LNCaP clone FGC (cell line): ENCODE results near the gene ECE2.
"Not testable (repeated sequence)": the region's sequence is repeated elsewhere in the genome, so short reads cannot be mapped to it uniquely, and the experiment has no call there.

Experiments used
- DNase-seq: peaks from one replicate; pipeline ENCODE4 v3.0.0-alpha.2; 2011; ENCODE audit warnings: low read depth
- H3K4me3 ChIP-seq: 2 replicates; pipeline ENCODE4 v1.5.1; 2011; ENCODE audit warnings: mild to moderate bottlenecking, low read depth, low read length, control low read depth
- CTCF ChIP-seq: IDR thresholded peaks from 2 replicates; pipeline ENCODE4 v1.5.1; 2012; ENCODE audit warnings: mild to moderate bottlenecking; ENCODE audit not compliant: control insufficient read depth, insufficient read depth; ENCODE audit errors: extremely low read depth

The ECE2 gene

GRCh38 chr3:184260724-184261269, 15.0 kb upstream of the ECE2 start:
- peak overlapping the region; percentile 58 for H3K4me3 ChIP-seq
- TF ChIP-seq CTCF = no peak
- DNase-seq = no peak

- TF ChIP-seq CTCF = no peak
- DNase-seq = peak; percentile 64
Measured at GRCh38 chr3:184261270-184261853, 14.5 kb upstream of the ECE2 start, which contains the start of gene CAMK2N2. Gene CAMK2N2, minus strand, starts transcription at chr3:184261553. Its CDS starts 268 bp downstream, at chr3:184261285.

GRCh38 chr3:184261854-184262763, 13.7 kb upstream of the ECE2 start:
- TF ChIP-seq CTCF = no peak
- H3K4me3 ChIP-seq = peak overlapping the region; percentile 58
- no peak for DNase-seq

More at GRCh38 chr3:184261270-184261853, 14.5 kb upstream of the ECE2 start, which contains the start of gene CAMK2N2:
- H3K4me3 ChIP-seq = peak within 1 kb of the TSS; percentile 58

DNA sequence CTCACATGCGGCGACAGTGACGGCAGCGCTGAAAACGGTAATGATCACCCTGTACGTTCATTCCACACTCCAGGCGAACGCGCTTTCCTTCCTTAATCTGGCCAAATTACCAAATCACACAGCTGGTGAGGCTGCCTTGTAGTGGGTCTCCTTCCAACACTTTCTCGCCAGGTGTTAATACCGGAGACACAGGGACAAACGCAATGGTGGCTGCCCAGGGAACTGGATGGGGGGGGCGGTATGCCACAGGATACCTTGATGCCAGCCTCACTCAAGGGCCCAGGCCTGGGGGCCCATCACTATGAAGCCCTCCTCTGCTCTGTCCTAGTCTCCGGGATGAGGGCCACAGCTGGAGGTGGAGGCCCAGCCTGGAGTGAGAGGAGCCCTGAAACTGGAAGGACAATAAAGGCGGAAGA, 13.1 kb upstream of the ECE2 start:
- DNase-seq = no peak
- TF ChIP-seq CTCF = no peak
- no peak overlapping the region for H3K4me3 ChIP-seq

DNA sequence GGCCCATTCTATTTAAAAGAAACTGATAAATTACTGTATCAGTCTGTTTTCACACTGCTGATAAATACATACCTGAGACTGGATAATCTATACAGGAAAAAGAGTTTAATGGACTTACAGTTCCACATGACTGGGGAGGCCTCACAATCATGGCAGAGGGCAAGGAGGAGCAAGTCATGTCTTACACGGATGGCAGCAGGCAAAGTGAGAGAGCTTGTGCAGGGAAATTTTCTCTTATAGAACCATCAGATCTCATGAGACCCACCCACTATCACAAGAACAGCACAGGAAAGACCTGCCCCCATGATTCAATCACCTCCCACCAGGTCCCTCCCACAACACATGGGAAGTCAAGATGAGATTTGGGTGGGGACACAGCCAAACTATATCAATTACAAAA, 8.6 kb upstream of the ECE2 start:
- not testable (repeated sequence) for H3K4me3 ChIP-seq, DNase-seq

DNA sequence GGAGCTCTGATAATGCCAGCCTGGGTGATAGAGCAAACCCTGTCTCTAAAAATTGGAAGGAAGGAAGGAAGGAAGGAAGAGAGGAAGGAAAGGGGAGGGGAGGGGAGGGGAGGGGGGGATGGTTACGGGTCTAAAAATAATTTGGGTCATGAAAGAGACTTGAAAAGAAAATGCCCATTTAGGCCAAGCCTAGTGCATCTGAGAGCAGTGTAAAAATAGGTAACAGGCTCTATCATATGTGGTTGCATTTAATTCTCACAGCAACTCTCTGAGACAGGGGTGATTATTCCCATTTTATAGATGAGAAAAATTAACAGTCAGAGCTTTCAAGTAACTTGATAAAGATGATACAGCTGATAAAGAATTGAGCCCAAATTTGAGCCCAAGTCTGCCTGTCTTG, 3.6 kb upstream of the ECE2 start:
- no peak for DNase-seq
- no peak for TF ChIP-seq CTCF
- H3K4me3 ChIP-seq = no peak overlapping the region

GRCh38 chr3:184275381-184275701, 481 bp upstream of the ECE2 start:
- no peak for DNase-seq
- H3K4me3 ChIP-seq = no peak overlapping the region
- no peak for TF ChIP-seq CTCF
